ENCODE data around the gene NCAM1.

NCAM1 gene

GRCh38 chr11:113124578-113124977, 163.4 kb downstream of the NCAM1 start:
- in situ Hi-C loops (cut with HindIII; ENCODE audit: low sequenced_read_pairs), result no loop called here

GRCh38 chr11:113129261-113129992, 168.2 kb downstream of the NCAM1 start:
- in situ Hi-C loops (cut with HindIII; ENCODE audit: low sequenced_read_pairs), result no loop called here

GRCh38 chr11:113131036-113131775, 170.0 kb downstream of the NCAM1 start:
- in situ Hi-C loops (cut with HindIII; ENCODE audit: low sequenced_read_pairs), result no loop called here

- in situ Hi-C loops (cut with HindIII; ENCODE audit: low sequenced_read_pairs), result no loop called here
Observed at GRCh38 chr11:113133071-113133470, 171.9 kb downstream of the NCAM1 start.

- in situ Hi-C loops (cut with HindIII; ENCODE audit: low sequenced_read_pairs), result no loop called here
Observed at GRCh38 chr11:113134626-113135025, 173.4 kb downstream of the NCAM1 start.

GRCh38 chr11:113137713-113138529, 176.7 kb downstream of the NCAM1 start:
- in situ Hi-C loops (cut with HindIII; ENCODE audit: low sequenced_read_pairs), result no loop called here

GRCh38 chr11:113138731-113139130, 177.5 kb downstream of the NCAM1 start:
- in situ Hi-C loops (cut with HindIII; ENCODE audit: low sequenced_read_pairs), result no loop called here

- in situ Hi-C loops (cut with HindIII; ENCODE audit: low sequenced_read_pairs), result no loop called here
Observed at GRCh38 chr11:113141010-113141409, 179.8 kb downstream of the NCAM1 start.

GRCh38 chr11:113142508-113142907, 181.3 kb downstream of the NCAM1 start:
- in situ Hi-C loops (cut with HindIII; ENCODE audit: low sequenced_read_pairs), result no loop called here

GRCh38 chr11:113147249-113147648, 186.0 kb downstream of the NCAM1 start:
- in situ Hi-C loops (cut with HindIII; ENCODE audit: low sequenced_read_pairs), result no loop called here

GRCh38 chr11:113148076-113148475, 186.9 kb downstream of the NCAM1 start:
- in situ Hi-C loops (cut with HindIII; ENCODE audit: low sequenced_read_pairs), result no loop called here

- in situ Hi-C loops (cut with HindIII; ENCODE audit: low sequenced_read_pairs), result no loop called here
Observed at GRCh38 chr11:113148652-113149051, 187.4 kb downstream of the NCAM1 start.

- in situ Hi-C loops (cut with HindIII; ENCODE audit: low sequenced_read_pairs), result no loop called here
Observed at GRCh38 chr11:113151521-113151920, 190.3 kb downstream of the NCAM1 start.

GRCh38 chr11:113152500-113152899, 191.3 kb downstream of the NCAM1 start:
- in situ Hi-C loops (cut with HindIII; ENCODE audit: low sequenced_read_pairs), result no loop called here

- in situ Hi-C loops (cut with HindIII; ENCODE audit: low sequenced_read_pairs), result no loop called here
Observed at GRCh38 chr11:113153847-113154246, 192.6 kb downstream of the NCAM1 start.

- in situ Hi-C loops (cut with HindIII; ENCODE audit: low sequenced_read_pairs), result no loop called here
Observed at GRCh38 chr11:113159988-113160807, 199.0 kb downstream of the NCAM1 start.

- in situ Hi-C loops (cut with HindIII; ENCODE audit: low sequenced_read_pairs), result no loop called here
Observed at GRCh38 chr11:113160808-113161124, 199.5 kb downstream of the NCAM1 start.

- in situ Hi-C loops (cut with HindIII; ENCODE audit: low sequenced_read_pairs), result no loop called here
Observed at GRCh38 chr11:113161711-113162591, 200.7 kb downstream of the NCAM1 start.

- in situ Hi-C loops (cut with HindIII; ENCODE audit: low sequenced_read_pairs), result no loop called here
Observed at GRCh38 chr11:113162592-113162962, 201.4 kb downstream of the NCAM1 start.

Measured in endothelial cell of hepatic sinusoid (primary cell).